CD4-positive, alpha-beta T cell treated with Interleukin-21 for 1 hour (primary cell): Measurements from ENCODE around the gene CDT1.

Experiments used
- DNase-seq: peaks from one replicate; pipeline ENCODE4 v3.0.0-alpha.2; 2020

Gene CDT1

DNA sequence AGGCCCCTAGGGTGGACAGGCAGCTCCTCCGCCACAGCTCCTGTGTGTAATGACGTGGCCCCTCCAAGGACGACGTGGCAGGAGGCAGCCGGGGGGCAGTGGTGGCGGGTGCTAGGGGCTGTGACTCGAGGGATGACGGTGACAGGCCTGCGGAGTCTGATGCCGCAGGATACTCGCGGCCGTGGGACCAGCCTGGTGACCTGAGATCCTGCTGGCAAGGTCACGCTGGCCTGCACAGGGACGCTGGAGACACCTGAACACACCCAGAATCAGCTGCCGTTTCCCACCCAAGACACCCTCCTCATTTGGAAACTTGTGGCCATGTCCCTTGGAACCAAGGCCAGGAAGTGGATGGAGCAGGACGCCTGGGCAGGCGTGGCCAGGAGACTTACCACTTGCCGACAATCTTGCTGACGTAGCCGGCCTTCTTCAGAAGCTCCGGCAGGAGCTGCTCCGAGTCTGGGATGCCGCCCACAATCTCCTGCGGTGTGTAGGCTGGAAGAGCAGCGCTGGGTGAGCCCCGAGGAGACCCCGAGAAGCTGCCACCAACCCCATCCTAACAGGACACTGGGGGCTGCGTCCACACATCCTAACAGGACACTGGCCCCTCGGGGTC is 37.1 kb downstream of the CDT1 start:
- no peak for DNase-seq

DNA sequence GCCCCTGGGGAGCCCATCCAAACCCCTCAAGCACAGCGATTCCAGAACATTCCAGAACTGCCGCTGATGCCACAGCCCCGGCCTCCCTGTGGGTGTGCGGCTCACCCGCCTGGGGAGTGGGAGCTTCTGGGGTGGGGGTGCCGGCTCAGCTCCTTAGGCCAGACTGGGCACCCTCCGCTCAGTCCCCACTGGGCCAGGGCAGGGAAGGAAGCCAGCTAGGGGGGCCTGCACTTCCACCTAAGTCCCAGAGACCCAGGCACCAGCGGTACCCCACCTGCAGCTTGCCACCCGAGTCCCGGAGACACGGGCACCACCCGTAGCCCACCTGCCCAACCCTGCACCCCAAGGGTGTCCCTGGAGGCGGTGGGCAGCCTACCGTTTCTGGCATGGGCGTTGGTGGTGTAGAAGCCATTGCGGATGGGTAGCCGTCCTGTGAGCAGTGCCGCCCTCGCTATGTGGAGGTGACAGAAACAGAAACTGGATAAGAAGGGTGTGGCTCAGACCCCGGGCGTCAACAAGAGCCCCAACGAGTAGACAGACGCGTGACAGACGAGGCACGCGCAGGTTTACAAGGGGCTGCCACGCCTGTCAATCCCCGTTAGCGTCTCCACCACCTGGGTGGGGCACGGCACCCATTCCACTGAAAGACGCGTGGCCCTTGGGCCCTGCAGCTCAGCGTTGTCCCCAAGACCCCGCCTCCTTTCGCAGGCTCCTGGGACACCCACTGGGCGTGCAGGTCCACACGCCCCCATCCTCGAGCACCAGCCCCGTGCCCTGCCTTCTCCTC is 38.1 kb downstream of the CDT1 start:
- DNase-seq = no peak

GRCh38 chr16:88842308-88842756 is 38.7 kb downstream of the CDT1 start:
- DNase-seq = no peak

- no peak for DNase-seq
Measured at GRCh38 chr16:88842806-88843205, 39.2 kb downstream of the CDT1 start.

DNA sequence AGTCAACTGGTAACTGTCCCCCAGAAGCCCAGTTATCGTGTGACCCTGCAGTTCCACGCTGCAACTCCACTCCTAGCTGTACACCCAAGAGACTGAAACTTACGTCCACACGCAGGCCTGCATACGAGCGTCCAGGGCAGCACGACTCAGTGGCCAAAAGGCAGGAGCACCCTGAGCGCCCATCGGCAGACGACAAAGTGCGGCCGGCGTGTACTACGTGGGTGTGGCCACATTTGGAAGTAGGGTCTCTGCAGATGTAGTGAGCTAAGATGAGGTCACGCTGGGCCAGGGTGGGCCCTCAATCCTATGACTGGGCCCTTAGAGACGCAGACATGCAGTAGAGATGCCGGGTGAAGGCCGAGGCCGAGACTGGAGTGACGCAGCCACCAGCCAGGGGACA is 39.7 kb downstream of the CDT1 start:
- DNase-seq = no peak

DNA sequence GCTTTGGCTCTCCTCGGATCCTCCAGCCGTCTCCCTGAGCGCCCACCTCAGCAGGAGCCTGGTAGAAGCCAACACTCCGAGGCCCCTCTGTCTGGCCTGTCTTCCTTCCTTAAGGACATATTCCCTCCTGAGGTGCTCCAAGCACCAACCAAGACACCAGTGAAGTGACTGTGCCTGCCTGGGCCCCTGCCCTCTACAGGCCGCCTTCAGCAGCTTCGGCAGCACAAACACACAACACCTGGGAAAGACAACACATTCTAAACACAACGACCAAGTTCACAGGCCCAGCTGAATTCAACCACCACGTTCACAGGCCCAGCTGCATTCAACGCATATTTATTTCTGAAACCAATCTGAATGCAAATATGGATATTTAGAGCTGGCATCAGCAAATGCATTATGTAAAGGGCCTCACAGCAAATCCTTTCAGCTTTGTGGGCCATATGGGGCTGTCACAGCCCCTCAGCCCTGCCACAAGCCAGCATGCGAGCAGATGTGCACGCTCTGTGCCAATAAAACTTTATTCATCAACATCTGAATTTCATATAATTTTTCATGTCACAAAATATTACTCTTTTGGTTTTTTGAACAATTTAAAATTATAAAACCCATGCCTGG is 40.9 kb downstream of the CDT1 start:
- DNase-seq = no peak

- no peak for DNase-seq
Measured at GRCh38 chr16:88846088-88846487, 42.5 kb downstream of the CDT1 start.

DNA sequence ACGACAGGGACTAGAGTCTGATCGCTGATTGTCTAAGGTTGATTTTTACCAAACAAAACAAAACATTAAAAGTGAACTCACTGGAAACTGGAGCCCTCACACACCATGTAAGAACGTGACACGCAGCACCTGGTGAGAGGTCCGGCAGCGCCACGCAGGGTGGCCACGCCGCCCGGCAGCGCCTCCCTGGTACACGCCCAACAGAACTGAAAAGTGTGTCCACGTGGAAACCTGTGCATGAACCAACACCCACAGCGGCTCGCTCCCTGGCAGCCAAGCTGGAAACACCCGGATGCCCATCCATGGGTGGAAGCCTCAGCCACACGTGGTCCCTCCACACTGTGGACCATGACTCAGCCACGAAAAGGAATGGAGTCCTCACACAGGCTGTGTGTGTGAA is 44.1 kb downstream of the CDT1 start:
- DNase-seq = no peak

GRCh38 chr16:88848557-88848956 is 45.0 kb downstream of the CDT1 start:
- no peak for DNase-seq

GRCh38 chr16:88850531-88851199 is 47.1 kb downstream of the CDT1 start:
- no peak for DNase-seq

DNA sequence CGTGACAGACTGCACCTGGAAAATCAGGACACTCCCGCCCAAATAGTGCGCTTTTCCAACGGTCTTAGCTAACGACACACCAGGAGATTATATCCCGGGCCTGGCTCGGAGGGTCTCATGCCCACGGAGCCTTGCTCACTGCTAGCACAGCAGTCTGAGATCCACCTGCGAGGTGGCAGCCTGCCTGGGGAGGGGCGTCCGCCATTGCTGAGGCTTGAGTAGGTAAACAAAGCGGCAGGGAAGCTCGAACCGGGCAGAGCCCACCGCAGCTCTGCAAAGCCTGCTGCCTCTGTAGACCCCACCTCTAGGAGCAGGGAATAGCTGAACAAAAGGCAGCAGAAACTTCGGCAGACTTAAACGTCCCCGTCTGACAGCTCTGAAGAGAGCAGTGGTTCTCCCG is 48.0 kb downstream of the CDT1 start:
- DNase-seq = no peak

GRCh38 chr16:88853325-88853941 is 49.8 kb downstream of the CDT1 start:
- no peak for DNase-seq

GRCh38 chr16:88854306-88855111 is 50.9 kb downstream of the CDT1 start:
- peak; percentile 37 for DNase-seq

- no peak for DNase-seq
Measured at GRCh38 chr16:88855176-88855575, 51.6 kb downstream of the CDT1 start.

DNA sequence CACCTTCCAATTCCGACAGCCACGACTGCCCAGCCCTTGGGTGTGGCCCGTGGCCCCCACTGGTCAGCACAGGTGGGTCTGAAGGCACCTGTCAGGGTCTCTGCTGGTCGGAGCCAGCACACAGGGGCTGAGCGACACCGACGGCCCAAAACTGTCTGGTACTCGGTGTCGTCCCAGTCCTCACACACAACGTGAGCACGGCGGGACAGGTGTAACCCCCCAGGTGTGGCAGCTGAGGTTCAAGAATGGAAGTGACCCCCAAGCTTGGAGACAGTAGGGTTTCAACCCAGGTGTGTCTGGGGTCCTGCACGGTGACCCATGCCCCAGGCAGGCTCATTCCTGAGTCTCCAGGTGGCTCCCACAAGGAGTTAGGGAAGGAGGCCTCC is 52.1 kb downstream of the CDT1 start:
- no peak for DNase-seq

- no peak for DNase-seq
Measured at GRCh38 chr16:88856122-88856827, 52.7 kb downstream of the CDT1 start.

- peak; percentile 97 for DNase-seq
Measured at GRCh38 chr16:88856828-88857727, 53.5 kb downstream of the CDT1 start, which contains the start of the genes GALNS and TRAPPC2L. Gene GALNS, minus strand, starts transcription at chr16:88856947. Its CDS starts 70 bp downstream, at chr16:88856877. Gene TRAPPC2L, plus strand, starts transcription at chr16:88857127. Its CDS starts 24 bp downstream, at chr16:88857151.

- DNase-seq = peak; percentile 77
Measured at GRCh38 chr16:88857728-88858339, 54.2 kb downstream of the CDT1 start.
